Endothelial cell of umbilical vein (primary cell): ENCODE results near the gene CEP164.

ENCODE experiments used
- CTCF ChIP-seq, 2 donors: IDR thresholded peaks; 1 replicate in 1 of 2; 2 replicates in 1 of 2; pipeline ENCODE4 v1.5.1; 2011; ENCODE audit warnings: low read length in 2 of 2, mild to moderate bottlenecking in 2 of 2, moderate library complexity in 2 of 2, control low read depth in 1 of 2, inconsistent platforms in 1 of 2, low read depth in 1 of 2; ENCODE audit not compliant: insufficient read depth in 1 of 2; ENCODE audit errors: extremely low read depth in 1 of 2
- POLR2A ChIP-seq: IDR thresholded peaks from 2 replicates; pipeline ENCODE4 v1.6.1; 2012; ENCODE audit warnings: low read depth, mild to moderate bottlenecking, control low read depth, low read length

GRCh38 chr11:117417856-117418255 lies 90.2 kb downstream of the CEP164 start:
- TF ChIP-seq POLR2A (no peak), CTCF (IDR thresholded peaks at IDR 0.05; ENCODE audit: extremely low read depth in 1 of 2, insufficient read depth in 1 of 2, low read depth in 1 of 2, low read length in 2 of 2) (no peak)
